HepG2 (cell line): ENCODE results near the gene RNASE4. TPM values are rescaled to one million over a fixed set of nuclear protein-coding genes. Genes with fewer than 3 reads are reported as not detected.

Experiments used
- BCLAF1 ChIP-seq: fragments of 450-650 bp; IDR thresholded peaks from 2 replicates; pipeline ENCODE4 v1.6.1; 2017; ENCODE audit warnings: mild to moderate bottlenecking
- BRCA1 ChIP-seq: sonication (generic); formaldehyde crosslinking; IDR thresholded peaks from 2 replicates; pipeline ENCODE4 v1.4.0; 2020; ENCODE audit warnings: missing genetic modification reagents
- HNF4G ChIP-seq, 2 experiments: sonication (generic) in 1 of 2; formaldehyde crosslinking in 1 of 2; IDR thresholded peaks; 2 replicates each; pipeline versions ENCODE4 v1.4.0 to v1.6.1; 2011 to 2020; ENCODE audit warnings: borderline replicate concordance in 2 of 2, low read depth in 2 of 2, mild to moderate bottlenecking in 2 of 2, low read length in 1 of 2, missing genetic modification reagents in 1 of 2, moderate library complexity in 1 of 2
- KAT2B ChIP-seq: fragments of 150-350 bp; IDR thresholded peaks from 2 replicates; pipeline ENCODE4 v1.6.1; 2014; ENCODE audit warnings: low read depth, low read length, borderline replicate concordance
- KDM4B ChIP-seq: sonication (generic); formaldehyde crosslinking; IDR thresholded peaks from 2 replicates; pipeline ENCODE4 v1.4.0; 2020; ENCODE audit warnings: missing genetic modification reagents
- PAXIP1 ChIP-seq: sonication (generic); formaldehyde crosslinking; conservative IDR thresholded peaks from 2 replicates; pipeline ENCODE4 v1.4.0; 2020; ENCODE audit warnings: mild to moderate bottlenecking, missing genetic modification reagents, moderate library complexity
- PBX2 ChIP-seq: IDR thresholded peaks from 2 replicates; pipeline ENCODE4 v1.6.1; 2016; ENCODE audit warnings: control low read depth
- PCBP1 ChIP-seq: fragments of 200-400 bp; formaldehyde crosslinking; IDR thresholded peaks from 2 replicates; pipeline ENCODE4 v1.6.1; 2017; ENCODE audit warnings: mild to moderate bottlenecking, low read depth, low read length, borderline replicate concordance
- PLSCR1 ChIP-seq: sonication (generic); formaldehyde crosslinking; IDR thresholded peaks from 2 replicates; pipeline ENCODE4 v1.5.0; 2020; ENCODE audit warnings: missing genetic modification reagents, mild to moderate bottlenecking, borderline replicate concordance
- SYNCRIP ChIP-seq: fragments of 200-400 bp; formaldehyde crosslinking; IDR thresholded peaks from 2 replicates; pipeline ENCODE4 v1.6.1; 2018; ENCODE audit warnings: mild to moderate bottlenecking, low read depth, low read length; ENCODE audit not compliant: insufficient read depth
- THAP9 ChIP-seq: sonication (generic); formaldehyde crosslinking; IDR thresholded peaks from 2 replicates; pipeline ENCODE4; 2020; ENCODE audit warnings: missing genetic modification reagents, mild to moderate bottlenecking, borderline replicate concordance
- USF2 ChIP-seq, 2 experiments: sonication (generic) in 1 of 2; formaldehyde crosslinking in 1 of 2; IDR thresholded peaks; 2 replicates each; pipeline versions ENCODE4 v1.5.1 to v1.6.1; 2011 to 2020; ENCODE audit warnings: borderline replicate concordance in 1 of 2, low read depth in 1 of 2, low read length in 1 of 2, mild to moderate bottlenecking in 1 of 2, missing genetic modification reagents in 1 of 2, moderate library complexity in 1 of 2
- polyA plus RNA-seq, 8 experiments: library from polyadenylated mRNA; depleted of rRNA in 3 of 8; stranded (reverse) in 7 of 8; unstranded in 1 of 8; fragments of >200 nt; fragmentation: Illumina TruSeq in 4 of 8; extraction: Trizol in 4 of 8; gene quantifications; 2 replicates each; pipeline versions ENCODE4 v1.2.1 to v1.2.3, GENCODE V29; 2011 to 2016; ENCODE audit warnings: low read depth in 4 of 8, missing spikeins in 1 of 8, mixed read lengths in 1 of 8; ENCODE audit not compliant: insufficient read depth in 1 of 8
- total RNA-seq, 5 experiments: library from RNA; depleted of rRNA; stranded (reverse); fragments of >200 nt; fragmentation: Illumina TruSeq; extraction: Trizol; gene quantifications; 2 replicates each; pipeline ENCODE4 v1.2.3, GENCODE V29; 2016; ENCODE audit warnings: low read depth in 1 of 5

RNASE4 gene
- total and polyA plus RNA-seq, 2 of the 13 experiments (the other 11 are each of a cell fraction or from before 2014, with no cell fraction given): 109 to 983 TPM

- TF ChIP-seq PAXIP1 (CRISPR knock-in tag): peak; percentile 33
- no peak for TF ChIP-seq BCLAF1
- 0 out of 2 replicates have a peak, but pooled peaks have one; percentile 31 for TF ChIP-seq BRCA1
- TF ChIP-seq HNF4G (IDR thresholded peaks at IDR 0.05; ENCODE audit: borderline replicate concordance, low read depth, low read length): no peak
- TF ChIP-seq HNF4G (CRISPR knock-in tag; IDR thresholded peaks at IDR 0.05; ENCODE audit: borderline replicate concordance, low read depth): peak; percentile 60; the same call in 1 of the 2 replicates
- no peak for TF ChIP-seq PCBP1
- TF ChIP-seq PLSCR1: no peak
- TF ChIP-seq USF2 (IDR thresholded peaks at IDR 0.05; ENCODE audit: low read depth, low read length): no peak
- TF ChIP-seq USF2 (CRISPR knock-in tag; IDR thresholded peaks at IDR 0.05; ENCODE audit: borderline replicate concordance): no peak
- peak; percentile 62; the same call in 1 of the 2 replicates for TF ChIP-seq THAP9
- no peak for TF ChIP-seq PBX2
- no peak for TF ChIP-seq SYNCRIP
- TF ChIP-seq KDM4B (CRISPR knock-in tag): no peak; the same call in 1 of the 2 replicates
- no peak for TF ChIP-seq KAT2B
Observed at GRCh38 chr14:20683891-20684661, at the start of gene RNASE4 (continued).
